Immature natural killer cell (primary cell): Measurements from ENCODE around the gene BGLAP. TPM values are rescaled to one million over a fixed set of nuclear protein-coding genes. Genes with fewer than 3 reads are reported as not detected.

Source experiments
- DNase-seq, 3 donors: peaks; one replicate each; pipeline ENCODE4 v3.0.0; 2022; ENCODE audit warnings: mixed read lengths in 1 of 3
- H3K27ac Mint-ChIP-seq, 6 donors: one replicate each; pipeline ENCODE4 v1.8.0; 2020; ENCODE audit warnings: mixed read lengths in 6 of 6, mild to moderate bottlenecking in 5 of 6, inconsistent platforms in 4 of 6, moderate library complexity in 3 of 6
- H3K27me3 Mint-ChIP-seq, 3 donors: one replicate each; pipeline ENCODE4 v1.8.0; 2020 to 2021; ENCODE audit warnings: low read depth in 3 of 3, mild to moderate bottlenecking in 3 of 3, mixed read lengths in 3 of 3, moderate library complexity in 3 of 3, inconsistent platforms in 1 of 3
- H3K36me3 Mint-ChIP-seq, 3 donors: one replicate each; pipeline ENCODE4 v1.8.0; 2020; ENCODE audit warnings: mixed read lengths in 3 of 3, inconsistent platforms in 2 of 3, mild to moderate bottlenecking in 2 of 3
- H3K4me1 Mint-ChIP-seq, 2 donors: one replicate each; pipeline ENCODE4 v1.8.0; 2020; ENCODE audit warnings: inconsistent platforms in 2 of 2, mild to moderate bottlenecking in 2 of 2, mixed read lengths in 2 of 2, moderate library complexity in 1 of 2
- H3K4me3 Mint-ChIP-seq, 5 donors: one replicate each; pipeline ENCODE4 v1.8.0; 2020; ENCODE audit warnings: mild to moderate bottlenecking in 5 of 5, mixed read lengths in 5 of 5, inconsistent platforms in 3 of 5, moderate library complexity in 3 of 5
- H3K9me3 Mint-ChIP-seq, 6 donors: one replicate each; pipeline ENCODE4 v1.8.0; 2020; ENCODE audit warnings: mild to moderate bottlenecking in 6 of 6, mixed read lengths in 6 of 6, inconsistent platforms in 4 of 6, moderate library complexity in 3 of 6
- polyA plus RNA-seq, 3 donors: library from polyadenylated mRNA; unstranded; fragments of 300-500 nt; fragmentation: Illumina TruSeq; gene quantifications; one replicate each; pipeline ENCODE4 v1.2.3, GENCODE V29; 2021

BGLAP gene
- polyA plus RNA-seq, 3 donors from 2014 or later: not detected

GRCh38 chr1:156232201-156232894 lies 9.6 kb upstream of the BGLAP start:
- DNase-seq: no peak
- Mint-ChIP-seq H3K27me3 (peaks cover 2 to 6% (median 5%) of the 10 kb centered on the region in 3 donors), H3K36me3 (peaks cover 9 to 23% (median 12%) of the 10 kb centered on the region in 3 donors), H3K27ac (peak overlapping the region in 1 of 6 donors; percentile 50), H3K4me1 (no peaks in the 10 kb centered on the region), H3K4me3 (no peak overlapping the region), H3K9me3 (no peaks in the 10 kb centered on the region)

GRCh38 chr1:156233426-156234127 lies 8.4 kb upstream of the BGLAP start:
- Mint-ChIP-seq H3K27me3 (peaks cover 2 to 6% (median 5%) of the 10 kb centered on the region in 3 donors), H3K27ac (peak overlapping the region in 1 of 6 donors; percentile 40), H3K4me1 (no peaks in the 10 kb centered on the region), H3K36me3 (peaks cover 4 to 26% (median 15%) of the 10 kb centered on the region in 3 donors), H3K4me3 (no peak overlapping the region), H3K9me3 (no peaks in the 10 kb centered on the region)
- DNase-seq: no peak

- H3K4me1 Mint-ChIP-seq: no peaks in the 10 kb centered on the region
- peaks cover 0 to 6% (median 5%) of the 10 kb centered on the region in 3 donors for H3K27me3 Mint-ChIP-seq
- H3K4me3 Mint-ChIP-seq: no peak overlapping the region
- H3K36me3 Mint-ChIP-seq: peaks cover 9 to 25% (median 12%) of the 10 kb centered on the region in 3 donors
- H3K9me3 Mint-ChIP-seq: no peaks in the 10 kb centered on the region
- H3K27ac Mint-ChIP-seq: no peak overlapping the region
- DNase-seq: no peak
Measured at GRCh38 chr1:156236164-156236563, 5.8 kb upstream of the BGLAP start.

- Mint-ChIP-seq H3K4me1 (no peaks in the 10 kb centered on the region), H3K36me3 (peaks cover 9 to 25% (median 12%) of the 10 kb centered on the region in 3 donors), H3K27ac (no peak overlapping the region), H3K9me3 (no peaks in the 10 kb centered on the region), H3K4me3 (no peak overlapping the region), H3K27me3 (peaks cover 0 to 4% (median 0%) of the 10 kb centered on the region in 3 donors)
- DNase-seq: no peak
Measured at GRCh38 chr1:156238248-156238647, 3.7 kb upstream of the BGLAP start.

GRCh38 chr1:156241311-156241811 lies 623 bp upstream of the BGLAP start:
- DNase-seq: no peak
- H3K27ac Mint-ChIP-seq: no peak overlapping the region
- H3K4me1 Mint-ChIP-seq: peaks cover 16% of the 10 kb centered on the region in 2 donors
- no peak overlapping the region for H3K4me3 Mint-ChIP-seq
- H3K9me3 Mint-ChIP-seq: no peaks in the 10 kb centered on the region
- H3K27me3 Mint-ChIP-seq: peaks cover 1 to 4% (median 2%) of the 10 kb centered on the region in 3 donors
- peaks cover 9 to 21% (median 12%) of the 10 kb centered on the region in 3 donors for H3K36me3 Mint-ChIP-seq

- peaks cover 16% of the 10 kb centered on the region in 2 donors for H3K4me1 Mint-ChIP-seq
- no peak for DNase-seq
- H3K4me3 Mint-ChIP-seq: no peak overlapping the region
- peaks cover 1 to 4% (median 2%) of the 10 kb centered on the region in 3 donors for H3K27me3 Mint-ChIP-seq
- H3K36me3 Mint-ChIP-seq: peaks cover 5 to 12% (median 6%) of the 10 kb centered on the region in 3 donors
- no peaks in the 10 kb centered on the region for H3K9me3 Mint-ChIP-seq
- H3K27ac Mint-ChIP-seq: no peak overlapping the region
Measured at GRCh38 chr1:156242738-156243137, 754 bp downstream of the BGLAP start.

GRCh38 chr1:156244126-156244525 lies 2.1 kb downstream of the BGLAP start:
- Mint-ChIP-seq H3K27me3 (peaks cover 1 to 4% (median 2%) of the 10 kb centered on the region in 3 donors), H3K4me1 (peaks cover 16% of the 10 kb centered on the region in 2 donors), H3K27ac (peak overlapping the region in 1 of 6 donors; percentile 45), H3K36me3 (peaks cover 0 to 5% (median 4%) of the 10 kb centered on the region in 3 donors), H3K9me3 (no peaks in the 10 kb centered on the region), H3K4me3 (peak overlapping the region in 4 of 5 donors; percentile 86 to 92 (median 88))
- DNase-seq: no peak

GRCh38 chr1:156244712-156245111 lies 2.7 kb downstream of the BGLAP start:
- Mint-ChIP-seq H3K27ac (peak overlapping the region in 2 of 6 donors; percentile 69 to 72), H3K4me1 (peaks cover 16% of the 10 kb centered on the region in 2 donors), H3K36me3 (peaks cover 0 to 4% (median 4%) of the 10 kb centered on the region in 3 donors), H3K9me3 (no peaks in the 10 kb centered on the region), H3K27me3 (peaks cover 2 to 4% (median 3%) of the 10 kb centered on the region in 3 donors), H3K4me3 (peak overlapping the region; percentile 84 to 92 (median 86))
- DNase-seq: no peak

- peak overlapping the region; percentile 84 to 92 (median 86) for H3K4me3 Mint-ChIP-seq
- peaks cover 3% of the 10 kb centered on the region in 3 donors for H3K36me3 Mint-ChIP-seq
- H3K4me1 Mint-ChIP-seq: peaks cover 16% of the 10 kb centered on the region in 2 donors
- peak; percentile 38 to 53 (median 44) for DNase-seq
- H3K27ac Mint-ChIP-seq: peak overlapping the region in 5 of 6 donors; percentile 57 to 73 (median 69)
- no peaks in the 10 kb centered on the region for H3K9me3 Mint-ChIP-seq
- peaks cover 2 to 4% (median 3%) of the 10 kb centered on the region in 3 donors for H3K27me3 Mint-ChIP-seq
Measured at GRCh38 chr1:156245451-156246232, 3.7 kb downstream of the BGLAP start.

GRCh38 chr1:156246241-156246780 lies 4.3 kb downstream of the BGLAP start:
- Mint-ChIP-seq H3K4me3 (peak overlapping the region; percentile 35 to 67 (median 61)), H3K27ac (peak overlapping the region in 2 of 6 donors; percentile 16 to 68), H3K9me3 (no peaks in the 10 kb centered on the region), H3K4me1 (peaks cover 16% of the 10 kb centered on the region in 2 donors), H3K27me3 (peaks cover 2 to 4% (median 3%) of the 10 kb centered on the region in 3 donors), H3K36me3 (peaks cover 3 to 6% (median 6%) of the 10 kb centered on the region in 3 donors)
- DNase-seq: no peak

- H3K27me3 Mint-ChIP-seq: peaks cover 2 to 4% (median 3%) of the 10 kb centered on the region in 3 donors
- H3K27ac Mint-ChIP-seq: peak overlapping the region in 1 of 6 donors; percentile 20
- H3K4me1 Mint-ChIP-seq: peaks cover 16% of the 10 kb centered on the region in 2 donors
- no peaks in the 10 kb centered on the region for H3K9me3 Mint-ChIP-seq
- peak overlapping the region in 2 of 5 donors; percentile 54 to 67 for H3K4me3 Mint-ChIP-seq
- no peak for DNase-seq
- H3K36me3 Mint-ChIP-seq: peaks cover 3 to 6% (median 6%) of the 10 kb centered on the region in 3 donors
Measured at GRCh38 chr1:156246781-156247459, 4.9 kb downstream of the BGLAP start.

GRCh38 chr1:156247460-156248322 lies 5.7 kb downstream of the BGLAP start, which contains the start of gene PAQR6:
PAQR6 (minus strand) TSS chr1:156248056; CDS start chr1:156246731, 1,325 bp downstream.
- peak within 1 kb of the TSS in 4 of 6 donors; percentile 23 to 78 (median 60) for H3K27ac Mint-ChIP-seq

More at GRCh38 chr1:156247460-156248322, 5.7 kb downstream of the BGLAP start, which contains the start of gene PAQR6:
- Mint-ChIP-seq H3K36me3 (peaks cover 3 to 12% (median 6%) of the 10 kb centered on the region in 3 donors), H3K4me1 (peaks cover 16% of the 10 kb centered on the region in 2 donors), H3K4me3 (peak within 1 kb of the TSS in 3 of 5 donors; percentile 5 to 40 (median 10)), H3K9me3 (no peaks in the 10 kb centered on the region), H3K27me3 (peaks cover 2 to 4% (median 3%) of the 10 kb centered on the region in 3 donors)
- DNase-seq: no peak
